HG03558 (cell line): ENCODE results near the gene CHST9.

ENCODE experiments used
- ATAC-seq: cut with Tn5 transposase; IDR thresholded peaks from one replicate; pipeline ENCODE4 v1.9.1; 2021; ENCODE audit warnings: moderate number of reproducible peaks; ENCODE audit not compliant: unreplicated experiment; ENCODE audit errors: extremely low read depth

The CHST9 gene

DNA sequence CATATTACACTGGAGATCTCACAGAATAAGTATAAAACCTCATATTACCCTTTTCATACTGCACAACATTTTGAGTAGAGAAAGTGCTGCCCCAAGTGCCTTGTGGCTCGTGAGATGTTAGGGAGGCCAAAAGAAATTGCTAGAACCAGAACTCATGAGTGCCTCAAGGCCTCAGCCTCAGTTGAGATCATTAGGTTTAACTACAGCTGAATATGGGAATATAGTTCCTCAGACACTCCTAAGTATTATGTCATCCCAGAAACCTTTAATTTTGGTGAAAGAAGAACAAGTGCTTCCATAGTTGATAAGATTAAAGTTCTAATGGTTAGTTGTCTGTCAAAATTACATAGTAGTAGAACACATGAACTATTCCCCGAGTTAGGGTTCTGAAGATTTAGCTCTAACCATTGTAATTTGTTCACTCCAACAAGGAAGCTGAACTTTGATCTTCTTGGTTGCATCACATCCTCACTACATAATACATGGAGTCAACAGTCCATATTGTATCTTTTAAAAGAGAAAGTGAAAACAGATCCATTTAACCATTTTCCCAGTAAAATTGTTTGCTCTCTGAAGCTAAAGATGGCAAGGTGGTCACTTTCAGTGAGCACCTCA, 310.0 kb downstream of the CHST9 start:
- ATAC-seq: no peak

DNA sequence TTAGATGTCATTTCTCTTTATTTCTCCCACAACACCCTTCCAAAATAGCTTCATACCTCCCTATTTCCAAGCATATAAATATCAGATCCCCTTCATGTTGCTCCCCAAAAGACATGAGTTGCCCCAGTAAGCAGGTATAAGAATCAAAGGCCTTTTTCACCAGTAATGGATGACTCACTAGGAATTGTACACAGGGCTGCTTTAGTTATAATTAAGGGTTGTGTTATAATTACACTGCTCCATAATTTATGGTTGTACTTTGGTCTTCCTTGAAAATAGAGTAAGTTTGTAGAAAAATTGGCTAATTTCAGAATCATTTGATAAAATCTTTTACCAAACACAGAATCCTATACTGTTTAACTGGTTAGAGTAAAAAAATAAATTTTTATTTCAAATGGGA, 310.8 kb downstream of the CHST9 start:
- no peak for ATAC-seq

- no peak for ATAC-seq
These were observed 315.5 kb downstream of the CHST9 start for GRCh38 chr18:26869640-26870039.

DNA sequence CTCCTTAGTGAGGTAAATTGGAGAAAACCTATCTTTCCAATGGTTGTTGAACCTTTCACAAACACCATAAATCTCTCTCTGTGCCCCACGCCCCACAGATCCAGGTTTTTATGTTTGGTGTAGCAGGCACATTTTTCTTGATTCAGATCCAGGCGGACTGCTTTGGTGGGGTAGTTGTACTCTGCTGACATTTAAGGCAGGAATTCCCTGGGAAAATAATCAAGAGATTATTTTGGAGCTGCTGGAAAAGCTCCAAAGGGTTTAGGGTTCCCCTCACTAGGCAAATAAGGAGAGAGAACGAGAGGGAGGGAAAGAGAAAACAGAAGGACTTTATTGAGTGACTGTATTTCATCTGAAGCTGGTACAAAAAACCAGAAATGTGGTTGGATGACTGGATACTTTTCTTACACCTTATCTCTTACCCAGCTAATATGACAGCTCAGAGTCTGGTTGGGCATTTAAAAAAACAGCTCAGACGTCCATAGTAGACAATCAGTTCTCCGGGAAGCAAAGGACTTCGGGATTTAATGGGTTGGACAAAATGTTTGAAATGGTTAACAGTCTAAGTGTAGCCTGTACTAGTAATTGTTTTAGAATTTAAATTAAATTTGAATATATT, 316.0 kb downstream of the CHST9 start:
- ATAC-seq: no peak

GRCh38 chr18:26867471-26867870, 317.6 kb downstream of the CHST9 start:
- ATAC-seq: no peak

GRCh38 chr18:26865557-26865956, 319.6 kb downstream of the CHST9 start, which contains the start of gene AQP4:
TSS of gene AQP4 (minus strand) at chr18:26865707. CDS start at chr18:26865689, 18 bp downstream.
- ATAC-seq: no peak

DNA sequence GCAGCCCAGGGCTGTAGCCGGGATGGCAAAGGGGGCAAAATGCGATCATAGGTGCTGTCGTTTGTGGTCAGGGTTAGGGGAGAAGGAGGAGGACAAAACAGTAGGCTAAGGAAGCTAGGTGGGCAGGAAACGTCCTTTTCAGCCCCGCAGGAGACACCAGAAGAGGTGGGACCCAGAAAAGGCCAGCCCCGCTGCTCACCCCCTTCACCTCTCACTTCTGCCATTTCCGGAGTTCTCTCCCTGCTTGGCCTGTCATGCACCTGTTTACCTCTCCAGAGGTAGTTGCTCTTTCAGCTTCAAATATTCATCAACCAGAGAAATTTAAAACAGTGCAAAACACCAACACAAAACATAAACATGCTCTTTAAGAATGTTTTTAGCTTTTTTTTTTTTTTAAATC, 320.4 kb downstream of the CHST9 start:
- no peak for ATAC-seq

DNA sequence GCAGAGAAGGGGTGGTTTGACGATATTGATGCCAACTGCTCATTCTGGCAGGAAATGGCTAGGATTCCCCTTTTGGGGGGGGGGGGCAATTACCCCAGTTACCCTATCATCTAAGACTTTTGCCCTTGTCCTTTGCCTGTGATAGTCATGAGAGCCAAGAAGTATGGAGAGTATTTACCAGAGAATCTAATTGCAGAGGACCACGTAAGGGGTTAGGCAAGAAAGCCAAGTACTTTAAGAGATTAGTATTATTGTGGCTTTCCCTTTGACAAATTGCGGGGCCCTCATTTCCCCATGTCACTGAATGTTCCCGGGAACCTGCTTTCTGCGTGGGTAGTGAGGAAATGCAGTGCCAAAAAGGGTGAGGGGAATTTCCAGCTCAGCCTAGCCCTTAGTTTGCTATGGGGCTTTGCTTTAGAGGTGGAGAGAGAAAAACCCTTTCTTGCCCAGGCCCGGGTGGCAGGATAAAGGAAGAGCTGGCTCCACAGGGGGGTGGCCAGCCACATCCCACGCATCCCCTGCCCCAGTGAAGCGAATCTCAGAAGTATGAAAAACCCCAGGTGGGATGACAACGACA, 321.1 kb downstream of the CHST9 start:
- ATAC-seq: no peak

GRCh38 chr18:26863122-26863879, 321.8 kb downstream of the CHST9 start:
- no peak for ATAC-seq

DNA sequence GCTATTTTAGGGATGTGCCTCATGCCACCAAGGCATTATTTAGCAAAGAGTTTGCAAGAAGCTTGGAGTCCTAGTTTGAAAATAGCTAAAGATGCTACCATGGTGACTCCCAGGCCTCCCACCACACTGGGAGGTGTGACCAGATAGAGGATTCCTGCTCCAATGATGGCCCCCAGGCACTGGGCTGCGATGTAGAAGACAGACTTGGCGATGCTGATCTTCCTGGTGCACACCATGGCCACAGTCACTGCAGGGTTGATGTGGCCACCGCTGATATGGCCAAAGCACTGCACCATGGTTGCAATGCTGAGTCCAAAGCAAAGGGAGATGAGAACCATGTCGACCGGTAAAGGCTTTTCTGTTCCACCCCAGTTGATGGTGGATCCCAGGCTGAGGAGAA, 323.0 kb downstream of the CHST9 start:
- ATAC-seq: no peak
